NT2/D1 (cell line): Measurements from ENCODE around the gene C10orf53.

Source experiments
- DNase-seq: peaks from one replicate; pipeline ENCODE4 v3.0.0-alpha.2; 2011; ENCODE audit warnings: low read depth, low spot score
- H3K27me3 ChIP-seq: 2 replicates; pipeline ENCODE4 v1.6.0; 2011; ENCODE audit warnings: mild to moderate bottlenecking; ENCODE audit not compliant: insufficient read length, insufficient read depth
- H3K36me3 ChIP-seq: 2 replicates; pipeline ENCODE4 v1.6.1; 2011; ENCODE audit warnings: mild to moderate bottlenecking, low read length, mixed read lengths; ENCODE audit not compliant: insufficient read depth, insufficient read length
- H3K4me1 ChIP-seq: 2 replicates; pipeline ENCODE4 v1.5.1; 2011; ENCODE audit not compliant: insufficient read depth, insufficient read length
- H3K4me3 ChIP-seq: 2 replicates; pipeline ENCODE4 v1.5.1; 2011; ENCODE audit warnings: low read depth; ENCODE audit not compliant: insufficient read length
- H3K9ac ChIP-seq: 2 replicates; pipeline ENCODE4 v1.6.0; 2011; ENCODE audit warnings: low read depth; ENCODE audit not compliant: insufficient read length
- H3K9me3 ChIP-seq: 2 replicates; pipeline ENCODE4 v1.5.1; 2011; ENCODE audit warnings: mild to moderate bottlenecking, low read length; ENCODE audit not compliant: insufficient read depth
- SUZ12 ChIP-seq: IDR thresholded peaks from 2 replicates; pipeline ENCODE4 v1.6.1; 2011; ENCODE audit not compliant: insufficient read length, insufficient read depth; ENCODE audit errors: extremely low read depth
- YY1 ChIP-seq: IDR thresholded peaks from 2 replicates; pipeline ENCODE4 v1.6.1; 2011; ENCODE audit not compliant: insufficient read length, insufficient read depth
- ZNF274 ChIP-seq: IDR thresholded peaks from 2 replicates; pipeline ENCODE4 v1.6.1; 2011; ENCODE audit warnings: mild to moderate bottlenecking, low read depth, low read length

The C10orf53 gene

GRCh38 chr10:49690698-49691356 lies 11.4 kb downstream of the C10orf53 start:
- H3K4me3 ChIP-seq: peak overlapping the region; percentile 6
- H3K36me3 ChIP-seq: no peaks in the 10 kb centered on the region
- no peak overlapping the region for H3K9ac ChIP-seq
- H3K27me3 ChIP-seq: peaks cover 78% of the 10 kb centered on the region
- H3K9me3 ChIP-seq: peaks cover 22% of the 10 kb centered on the region; the same call in 1 of the 2 replicates
- DNase-seq: no peak
- peaks cover 20% of the 10 kb centered on the region for H3K4me1 ChIP-seq
- TF ChIP-seq YY1: no peak
- no peak for TF ChIP-seq ZNF274
- no peak for TF ChIP-seq SUZ12

- no peak for TF ChIP-seq SUZ12
- TF ChIP-seq YY1: no peak
- TF ChIP-seq ZNF274: no peak
- Histone ChIP-seq H3K27me3 (peaks cover 85% of the 10 kb centered on the region), H3K4me3 (no peak overlapping the region), H3K4me1 (peaks cover 20% of the 10 kb centered on the region), H3K9me3 (peaks cover 17% of the 10 kb centered on the region; the same call in 1 of the 2 replicates), H3K36me3 (no peaks in the 10 kb centered on the region), H3K9ac (no peak overlapping the region)
- DNase-seq: no peak
These were observed 12.1 kb downstream of the C10orf53 start for GRCh38 chr10:49691588-49691987.

GRCh38 chr10:49694466-49694865 lies 15.0 kb downstream of the C10orf53 start:
- TF ChIP-seq ZNF274: no peak
- TF ChIP-seq SUZ12: no peak
- peaks cover 58% of the 10 kb centered on the region for H3K27me3 ChIP-seq

GRCh38 chr10:49696311-49696710 lies 16.9 kb downstream of the C10orf53 start:
- Histone ChIP-seq H3K36me3 (no peaks in the 10 kb centered on the region), H3K4me1 (peaks cover 6% of the 10 kb centered on the region), H3K4me3 (no peak overlapping the region), H3K9ac (no peak overlapping the region), H3K9me3 (peaks cover 8% of the 10 kb centered on the region; the same call in 1 of the 2 replicates), H3K27me3 (peaks cover 51% of the 10 kb centered on the region)
- no peak for DNase-seq
- TF ChIP-seq ZNF274: no peak
- TF ChIP-seq YY1: no peak
- TF ChIP-seq SUZ12: no peak

More at GRCh38 chr10:49694466-49694865, 15.0 kb downstream of the C10orf53 start:
- no peaks in the 10 kb centered on the region for H3K36me3 ChIP-seq
- H3K9ac ChIP-seq: no peak overlapping the region
- DNase-seq: no peak
- H3K4me1 ChIP-seq: peaks cover 14% of the 10 kb centered on the region
- no peak overlapping the region for H3K4me3 ChIP-seq
- H3K9me3 ChIP-seq: peaks cover 8% of the 10 kb centered on the region; the same call in 1 of the 2 replicates

GRCh38 chr10:49698679-49699078 lies 19.2 kb downstream of the C10orf53 start:
- Histone ChIP-seq H3K4me3 (no peak overlapping the region), H3K36me3 (no peaks in the 10 kb centered on the region), H3K4me1 (no peaks in the 10 kb centered on the region), H3K27me3 (peaks cover 29% of the 10 kb centered on the region), H3K9ac (no peak overlapping the region), H3K9me3 (peaks cover under 1% of the 10 kb centered on the region; the same call in 1 of the 2 replicates)
- no peak for TF ChIP-seq YY1
- TF ChIP-seq SUZ12: no peak
- TF ChIP-seq ZNF274: no peak
- DNase-seq: no peak

- Histone ChIP-seq H3K9ac (no peak overlapping the region), H3K27me3 (peaks cover 15% of the 10 kb centered on the region)
- no peak for DNase-seq
These were observed 20.8 kb downstream of the C10orf53 start for GRCh38 chr10:49700211-49700610.

GRCh38 chr10:49700997-49701396 lies 21.5 kb downstream of the C10orf53 start:
- no peak overlapping the region for H3K9ac ChIP-seq
- H3K4me3 ChIP-seq: no peak overlapping the region
- H3K27me3 ChIP-seq: peaks cover 7% of the 10 kb centered on the region
- H3K9me3 ChIP-seq: peaks cover 10% of the 10 kb centered on the region
- H3K4me1 ChIP-seq: no peaks in the 10 kb centered on the region
- no peak for TF ChIP-seq ZNF274
- no peak for TF ChIP-seq SUZ12
- no peak for TF ChIP-seq YY1
- no peak for DNase-seq
- H3K36me3 ChIP-seq: no peaks in the 10 kb centered on the region

More at GRCh38 chr10:49700211-49700610, 20.8 kb downstream of the C10orf53 start:
- H3K36me3 ChIP-seq: no peaks in the 10 kb centered on the region
- H3K9me3 ChIP-seq: peaks cover 6% of the 10 kb centered on the region
- H3K4me1 ChIP-seq: no peaks in the 10 kb centered on the region
- TF ChIP-seq ZNF274 (no peak), SUZ12 (no peak)
- no peak overlapping the region for H3K4me3 ChIP-seq
